HEK293 (cell line): ENCODE measurements around the gene DPYD.

Experiments
- CTCF ChIA-PET: fragments of 350-600 bp; formaldehyde crosslinking; extraction: SDS; loops from one replicate; lab custom pipeline; 2021; ENCODE audit warnings: antibody characterized with exemption; lab: Yijun Ruan, JAX
- POLR2A ChIA-PET: fragments of 300-600 bp; formaldehyde crosslinking; extraction: SDS; loops from one replicate; lab custom pipeline; 2020; ENCODE audit warnings: antibody characterized with exemption, inconsistent platforms; lab: Yijun Ruan, JAX
- H3K27ac ChIP-seq: fragments of 200-500 bp; sonication (Bioruptor generic); 2 replicates; pipeline ENCODE4 v1.5.1; 2014; ENCODE audit warnings: low read depth, low read length, control low read depth, inconsistent platforms; ENCODE audit errors: extremely low read depth
- H3K36me3 ChIP-seq, 2 experiments: fragments of 200-500 bp in 1 of 2; sonication (Bioruptor generic) in 1 of 2; 1 replicate in 1 of 2; 2 replicates in 1 of 2; pipeline ENCODE4 v1.5.1; 2014 to 2017; ENCODE audit warnings: inconsistent platforms in 2 of 2, low read length in 2 of 2; ENCODE audit not compliant: control insufficient read depth in 2 of 2, insufficient read depth in 1 of 2
- H3K4me1 ChIP-seq: fragments of 200-500 bp; sonication (Bioruptor generic); 2 replicates; pipeline ENCODE4 v1.5.1; 2014; ENCODE audit warnings: mild to moderate bottlenecking, low read length, inconsistent platforms; ENCODE audit not compliant: control insufficient read depth, insufficient read depth
- H3K4me3 ChIP-seq: 2 replicates; pipeline ENCODE4 v1.5.1; 2011; ENCODE audit warnings: low read depth, mild to moderate bottlenecking, control low read depth, low read length, moderate library complexity
- H3K9me3 ChIP-seq: fragments of 200-500 bp; sonication (Bioruptor generic); 2 replicates; pipeline ENCODE4 v1.5.1; 2014; ENCODE audit warnings: low read depth, low read length, inconsistent platforms; ENCODE audit not compliant: control insufficient read depth, insufficient read depth
- FEZF1 ChIP-seq: fragments of 450-650 bp; formaldehyde crosslinking; IDR thresholded peaks from 2 replicates; pipeline ENCODE4 v1.5.1; 2016; ENCODE audit warnings: missing biosample characterization, missing genetic modification characterization
- MZF1 ChIP-seq: fragments of 450-650 bp; formaldehyde crosslinking; IDR thresholded peaks from 2 replicates; pipeline ENCODE4 v1.5.1; 2017; ENCODE audit warnings: missing biosample characterization, missing genetic modification characterization, borderline replicate concordance
- OVOL3 ChIP-seq: fragments of 450-650 bp; formaldehyde crosslinking; IDR thresholded peaks from 2 replicates; pipeline ENCODE4 v1.5.1; 2016; ENCODE audit warnings: missing biosample characterization, missing genetic modification characterization
- PRDM1 ChIP-seq: fragments of 450-650 bp; formaldehyde crosslinking; IDR thresholded peaks from 2 replicates; pipeline ENCODE4; 2016; ENCODE audit warnings: missing biosample characterization, missing genetic modification characterization
- ZFP37 ChIP-seq: fragments of 450-650 bp; formaldehyde crosslinking; IDR thresholded peaks from 2 replicates; pipeline ENCODE4 v1.5.1; 2016; ENCODE audit warnings: missing biosample characterization, missing genetic modification characterization
- ZNF132 ChIP-seq: fragments of 450-650 bp; formaldehyde crosslinking; IDR thresholded peaks from 2 replicates; pipeline ENCODE4 v1.5.1; 2017; ENCODE audit warnings: missing biosample characterization, missing genetic modification characterization, borderline replicate concordance
- ZNF18 ChIP-seq: fragments of 450-650 bp; formaldehyde crosslinking; IDR thresholded peaks from 2 replicates; pipeline ENCODE4 v1.5.1; 2016; ENCODE audit warnings: missing biosample characterization, missing genetic modification characterization
- ZNF223 ChIP-seq: fragments of 450-650 bp; formaldehyde crosslinking; IDR thresholded peaks from 2 replicates; pipeline ENCODE4 v1.5.1; 2016; ENCODE audit warnings: missing biosample characterization, missing genetic modification characterization
- ZNF341 ChIP-seq: fragments of 450-650 bp; formaldehyde crosslinking; IDR thresholded peaks from 2 replicates; pipeline ENCODE4; 2016; ENCODE audit warnings: low read depth, missing biosample characterization, missing genetic modification characterization
- ZNF391 ChIP-seq: fragments of 450-650 bp; formaldehyde crosslinking; IDR thresholded peaks from 2 replicates; pipeline ENCODE4 v1.5.1; 2016; ENCODE audit warnings: low read depth, missing biosample characterization, missing genetic modification characterization, borderline replicate concordance
- ZNF398 ChIP-seq: fragments of 450-650 bp; formaldehyde crosslinking; IDR thresholded peaks from 2 replicates; pipeline ENCODE4 v1.5.1; 2017; ENCODE audit warnings: missing biosample characterization, missing genetic modification characterization
- ZNF514 ChIP-seq: fragments of 450-650 bp; formaldehyde crosslinking; IDR thresholded peaks from 2 replicates; pipeline ENCODE4 v1.5.1; 2016; ENCODE audit warnings: missing biosample characterization, missing genetic modification characterization
- ZNF626 ChIP-seq: fragments of 450-650 bp; sonication (Bioruptor Pico); formaldehyde crosslinking; IDR thresholded peaks from 2 replicates; pipeline ENCODE4 v1.5.1; 2018; ENCODE audit warnings: missing biosample characterization, missing genetic modification characterization, inconsistent platforms
- ZNF664 ChIP-seq: fragments of 450-650 bp; formaldehyde crosslinking; IDR thresholded peaks from 2 replicates; pipeline ENCODE4 v1.5.1; 2016; ENCODE audit warnings: missing biosample characterization, missing genetic modification characterization
- ZXDB ChIP-seq: fragments of 450-650 bp; formaldehyde crosslinking; IDR thresholded peaks from 2 replicates; pipeline ENCODE4 v1.5.1; 2016; ENCODE audit warnings: missing biosample characterization, missing genetic modification characterization
- TF ChIP-seq, protein P1 (sequence below): fragments of 450-650 bp; formaldehyde crosslinking; IDR thresholded peaks from 2 replicates; pipeline ENCODE4 v1.5.1; 2017; ENCODE audit warnings: missing biosample characterization, mild to moderate bottlenecking, missing genetic modification characterization, moderate library complexity
- TF ChIP-seq, protein P2 (sequence below): fragments of 450-650 bp; formaldehyde crosslinking; IDR thresholded peaks from 2 replicates; pipeline ENCODE4 v1.5.1; 2017; ENCODE audit warnings: missing biosample characterization, missing genetic modification characterization
- TF ChIP-seq, protein P3 (sequence below): fragments of 450-650 bp; formaldehyde crosslinking; IDR thresholded peaks from 2 replicates; pipeline ENCODE4 v1.5.1; 2016; ENCODE audit warnings: missing biosample characterization, missing genetic modification characterization
- TF ChIP-seq, protein P4 (sequence below): fragments of 450-650 bp; formaldehyde crosslinking; IDR thresholded peaks from 2 replicates; pipeline ENCODE4 v1.5.1; 2017; ENCODE audit warnings: missing biosample characterization, missing genetic modification characterization

DPYD gene

DNA sequence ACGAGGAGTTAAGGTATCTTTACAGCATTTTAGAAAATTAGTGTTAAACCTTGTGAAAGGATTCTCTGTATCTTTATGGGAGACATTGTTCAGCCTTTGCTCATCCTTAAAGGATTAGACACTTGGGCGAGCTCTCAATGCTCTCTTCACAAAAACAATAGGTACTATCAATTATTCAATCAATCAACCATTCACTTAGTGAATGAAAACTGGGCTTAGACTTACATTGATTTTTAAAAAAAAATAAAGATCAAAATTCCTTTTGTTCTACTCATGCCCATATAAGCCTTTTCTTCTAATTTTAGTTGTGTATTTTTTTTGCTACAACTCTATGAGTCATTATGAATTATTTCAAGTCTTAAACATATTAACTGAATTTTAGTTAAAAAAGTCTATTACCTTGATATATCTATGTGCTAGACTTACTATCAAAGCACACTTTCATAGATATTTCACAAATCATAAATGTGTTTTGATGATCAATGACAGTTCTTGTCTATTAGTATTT lies 181.2 kb downstream of the DPYD start:
- POLR2A ChIA-PET: no interaction called here
- H3K4me1 ChIP-seq: no peaks in the 10 kb centered on the region
- TF ChIP-seq ZXDB (tag by site-specific recombination) (no peak), ZNF132 (tag by site-specific recombination) (no peak), OVOL3 (tag by site-specific recombination) (no peak), ZNF341 (tag by site-specific recombination) (no peak), ZFP37 (tag by site-specific recombination) (no peak), ZNF391 (tag by site-specific recombination) (no peak), ZNF223 (no peak), ZNF664 (tag by site-specific recombination) (no peak), ZNF398 (tag by site-specific recombination) (no peak), MZF1 (no peak), FEZF1 (tag by site-specific recombination) (no peak)
- TF ChIP-seq, protein P1, sequence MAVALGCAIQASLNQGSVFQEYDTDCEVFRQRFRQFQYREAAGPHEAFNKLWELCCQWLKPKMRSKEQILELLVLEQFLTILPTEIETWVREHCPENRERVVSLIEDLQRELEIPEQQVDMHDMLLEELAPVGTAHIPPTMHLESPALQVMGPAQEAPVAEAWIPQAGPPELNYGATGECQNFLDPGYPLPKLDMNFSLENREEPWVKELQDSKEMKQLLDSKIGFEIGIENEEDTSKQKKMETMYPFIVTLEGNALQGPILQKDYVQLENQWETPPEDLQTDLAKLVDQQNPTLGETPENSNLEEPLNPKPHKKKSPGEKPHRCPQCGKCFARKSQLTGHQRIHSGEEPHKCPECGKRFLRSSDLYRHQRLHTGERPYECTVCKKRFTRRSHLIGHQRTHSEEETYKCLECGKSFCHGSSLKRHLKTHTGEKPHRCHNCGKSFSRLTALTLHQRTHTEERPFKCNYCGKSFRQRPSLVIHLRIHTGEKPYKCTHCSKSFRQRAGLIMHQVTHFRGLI: no peak
- TF ChIP-seq, protein P2, sequence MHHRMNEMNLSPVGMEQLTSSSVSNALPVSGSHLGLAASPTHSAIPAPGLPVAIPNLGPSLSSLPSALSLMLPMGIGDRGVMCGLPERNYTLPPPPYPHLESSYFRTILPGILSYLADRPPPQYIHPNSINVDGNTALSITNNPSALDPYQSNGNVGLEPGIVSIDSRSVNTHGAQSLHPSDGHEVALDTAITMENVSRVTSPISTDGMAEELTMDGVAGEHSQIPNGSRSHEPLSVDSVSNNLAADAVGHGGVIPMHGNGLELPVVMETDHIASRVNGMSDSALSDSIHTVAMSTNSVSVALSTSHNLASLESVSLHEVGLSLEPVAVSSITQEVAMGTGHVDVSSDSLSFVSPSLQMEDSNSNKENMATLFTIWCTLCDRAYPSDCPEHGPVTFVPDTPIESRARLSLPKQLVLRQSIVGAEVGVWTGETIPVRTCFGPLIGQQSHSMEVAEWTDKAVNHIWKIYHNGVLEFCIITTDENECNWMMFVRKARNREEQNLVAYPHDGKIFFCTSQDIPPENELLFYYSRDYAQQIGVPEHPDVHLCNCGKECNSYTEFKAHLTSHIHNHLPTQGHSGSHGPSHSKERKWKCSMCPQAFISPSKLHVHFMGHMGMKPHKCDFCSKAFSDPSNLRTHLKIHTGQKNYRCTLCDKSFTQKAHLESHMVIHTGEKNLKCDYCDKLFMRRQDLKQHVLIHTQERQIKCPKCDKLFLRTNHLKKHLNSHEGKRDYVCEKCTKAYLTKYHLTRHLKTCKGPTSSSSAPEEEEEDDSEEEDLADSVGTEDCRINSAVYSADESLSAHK (tag by site-specific recombination): no peak
- TF ChIP-seq, protein P3, sequence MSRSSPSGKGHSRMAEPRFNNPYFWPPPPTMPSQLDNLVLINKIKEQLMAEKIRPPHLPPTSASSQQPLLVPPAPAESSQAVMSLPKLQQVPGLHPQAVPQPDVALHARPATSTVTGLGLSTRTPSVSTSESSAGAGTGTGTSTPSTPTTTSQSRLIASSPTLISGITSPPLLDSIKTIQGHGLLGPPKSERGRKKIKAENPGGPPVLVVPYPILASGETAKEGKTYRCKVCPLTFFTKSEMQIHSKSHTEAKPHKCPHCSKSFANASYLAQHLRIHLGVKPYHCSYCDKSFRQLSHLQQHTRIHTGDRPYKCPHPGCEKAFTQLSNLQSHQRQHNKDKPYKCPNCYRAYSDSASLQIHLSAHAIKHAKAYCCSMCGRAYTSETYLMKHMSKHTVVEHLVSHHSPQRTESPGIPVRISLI (tag by site-specific recombination): no peak
- TF ChIP-seq, protein P4, sequence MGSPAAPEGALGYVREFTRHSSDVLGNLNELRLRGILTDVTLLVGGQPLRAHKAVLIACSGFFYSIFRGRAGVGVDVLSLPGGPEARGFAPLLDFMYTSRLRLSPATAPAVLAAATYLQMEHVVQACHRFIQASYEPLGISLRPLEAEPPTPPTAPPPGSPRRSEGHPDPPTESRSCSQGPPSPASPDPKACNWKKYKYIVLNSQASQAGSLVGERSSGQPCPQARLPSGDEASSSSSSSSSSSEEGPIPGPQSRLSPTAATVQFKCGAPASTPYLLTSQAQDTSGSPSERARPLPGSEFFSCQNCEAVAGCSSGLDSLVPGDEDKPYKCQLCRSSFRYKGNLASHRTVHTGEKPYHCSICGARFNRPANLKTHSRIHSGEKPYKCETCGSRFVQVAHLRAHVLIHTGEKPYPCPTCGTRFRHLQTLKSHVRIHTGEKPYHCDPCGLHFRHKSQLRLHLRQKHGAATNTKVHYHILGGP (tag by site-specific recombination): no peak
- TF ChIP-seq, all 188 proteins: peak for 0
- Histone ChIP-seq H3K36me3 (no peaks in the 10 kb centered on the region), H3K27ac (no peak overlapping the region), H3K9me3 (no peaks in the 10 kb centered on the region), H3K4me3 (no peak overlapping the region)
- CTCF ChIA-PET: no interaction called here

- Histone ChIP-seq H3K9me3 (no peaks in the 10 kb centered on the region), H3K4me3 (no peak overlapping the region), H3K36me3 (no peaks in the 10 kb centered on the region), H3K4me1 (no peaks in the 10 kb centered on the region), H3K27ac (no peak overlapping the region)
- ChIA-PET CTCF (interaction anchor here (0.6 kb wide), 1 partner anchor 808 kb away, joined by 3 read pairs; no protein-coding TSS in a partner anchor), POLR2A (no interaction called here)
- TF ChIP-seq PRDM1: no peak
- TF ChIP-seq ZNF18 (tag by site-specific recombination): no peak
- TF ChIP-seq ZNF514 (tag by site-specific recombination): no peak
- no peak for TF ChIP-seq ZNF626 (tag by site-specific recombination)
These were observed 182.6 kb downstream of the DPYD start for GRCh38 chr1:97738270-97738669.
